Erythroblast (primary cell): ENCODE data around the gene STX11.

Experiments used
- GATA1 ChIP-seq: IDR thresholded peaks from 2 replicates; pipeline ENCODE4 v1.6.1; 2011; ENCODE audit warnings: low read depth, mild to moderate bottlenecking, control low read depth, low read length, moderate library complexity
- POLR2A ChIP-seq: IDR thresholded peaks from 2 replicates; pipeline ENCODE4 v1.6.1; 2011; ENCODE audit warnings: mild to moderate bottlenecking, low read length

DNA sequence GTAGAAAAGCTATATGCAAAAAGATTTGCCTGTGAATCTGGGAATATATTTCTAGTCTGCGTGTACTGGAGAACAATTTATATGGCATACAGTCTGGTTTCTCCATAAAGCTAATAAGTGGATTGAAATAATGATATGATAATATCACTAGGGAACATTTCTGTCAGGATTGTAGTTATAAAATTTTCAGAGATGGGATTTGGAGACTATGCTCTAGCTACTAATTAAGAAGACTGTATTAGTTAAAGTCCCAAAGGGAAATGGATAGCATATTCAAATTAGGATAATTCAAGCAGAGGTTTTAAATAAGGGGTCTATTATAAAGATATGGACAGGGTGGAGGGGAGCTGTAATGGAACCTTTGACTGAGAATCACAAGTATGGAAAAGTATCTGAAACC, 7.2 kb upstream of the STX11 start:
- TF ChIP-seq POLR2A (no peak), GATA1 (no peak)
